GM12865 (cell line): Measurements from ENCODE around the gene DGKA.

Experiments
- DNase-seq: peaks from one replicate; pipeline ENCODE4 v3.0.0; 2010; ENCODE audit warnings: low read depth
- H3K4me3 ChIP-seq: 2 replicates; pipeline ENCODE4 v1.5.1; 2011; ENCODE audit warnings: mild to moderate bottlenecking, low read depth, low read length, control low read depth
- TF ChIP-seq, protein P1 (sequence below): IDR thresholded peaks from 2 replicates; pipeline ENCODE4 v1.5.1; 2011; ENCODE audit warnings: low read length, control low read depth, low read depth, inconsistent platforms; ENCODE audit not compliant: insufficient read depth; ENCODE audit errors: missing control alignments

The DGKA gene

DNA sequence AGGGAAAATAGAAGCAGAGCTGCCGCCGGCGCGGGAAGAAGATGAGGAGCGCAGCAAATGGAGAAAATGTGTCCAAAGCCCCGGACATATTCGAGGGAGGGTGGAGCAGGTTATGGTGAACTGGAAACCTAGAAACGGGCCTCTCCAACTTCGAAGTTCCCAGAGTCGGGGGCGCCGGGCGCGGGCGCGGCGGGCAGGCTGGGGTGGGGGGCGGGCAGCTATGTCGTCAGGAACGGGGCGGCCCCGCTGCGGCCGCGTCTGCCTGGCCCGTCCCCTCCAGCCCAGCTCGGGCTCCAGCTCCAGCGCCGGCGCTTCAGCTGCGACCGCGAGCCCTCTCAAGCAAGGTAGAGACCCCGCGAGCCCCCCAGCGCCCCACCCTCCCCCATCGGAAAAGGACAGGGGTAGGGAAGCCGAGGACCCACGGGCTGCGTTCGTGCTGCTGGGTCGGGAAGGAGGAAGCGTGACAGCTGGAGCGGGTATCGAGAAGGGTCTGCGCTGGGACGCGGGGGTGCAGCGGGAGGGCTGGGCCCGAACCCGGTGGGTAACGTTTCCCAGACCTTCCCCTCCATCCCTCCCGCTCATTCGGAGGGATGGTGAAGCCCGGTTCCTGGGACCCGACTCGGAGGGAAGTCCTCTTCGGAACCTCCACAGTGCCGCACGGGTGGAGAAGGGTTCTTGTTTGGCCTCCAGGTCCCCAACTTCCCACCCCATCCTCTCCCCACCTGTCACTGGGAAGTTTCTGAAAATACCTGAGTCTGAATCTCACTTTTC is 1.0 kb downstream of the DGKA start:
- H3K4me3 ChIP-seq, result peak overlapping the region; percentile 82
- peak; percentile 45 for DNase-seq
- TF ChIP-seq, protein P1, sequence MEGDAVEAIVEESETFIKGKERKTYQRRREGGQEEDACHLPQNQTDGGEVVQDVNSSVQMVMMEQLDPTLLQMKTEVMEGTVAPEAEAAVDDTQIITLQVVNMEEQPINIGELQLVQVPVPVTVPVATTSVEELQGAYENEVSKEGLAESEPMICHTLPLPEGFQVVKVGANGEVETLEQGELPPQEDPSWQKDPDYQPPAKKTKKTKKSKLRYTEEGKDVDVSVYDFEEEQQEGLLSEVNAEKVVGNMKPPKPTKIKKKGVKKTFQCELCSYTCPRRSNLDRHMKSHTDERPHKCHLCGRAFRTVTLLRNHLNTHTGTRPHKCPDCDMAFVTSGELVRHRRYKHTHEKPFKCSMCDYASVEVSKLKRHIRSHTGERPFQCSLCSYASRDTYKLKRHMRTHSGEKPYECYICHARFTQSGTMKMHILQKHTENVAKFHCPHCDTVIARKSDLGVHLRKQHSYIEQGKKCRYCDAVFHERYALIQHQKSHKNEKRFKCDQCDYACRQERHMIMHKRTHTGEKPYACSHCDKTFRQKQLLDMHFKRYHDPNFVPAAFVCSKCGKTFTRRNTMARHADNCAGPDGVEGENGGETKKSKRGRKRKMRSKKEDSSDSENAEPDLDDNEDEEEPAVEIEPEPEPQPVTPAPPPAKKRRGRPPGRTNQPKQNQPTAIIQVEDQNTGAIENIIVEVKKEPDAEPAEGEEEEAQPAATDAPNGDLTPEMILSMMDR, result no peak

DNA sequence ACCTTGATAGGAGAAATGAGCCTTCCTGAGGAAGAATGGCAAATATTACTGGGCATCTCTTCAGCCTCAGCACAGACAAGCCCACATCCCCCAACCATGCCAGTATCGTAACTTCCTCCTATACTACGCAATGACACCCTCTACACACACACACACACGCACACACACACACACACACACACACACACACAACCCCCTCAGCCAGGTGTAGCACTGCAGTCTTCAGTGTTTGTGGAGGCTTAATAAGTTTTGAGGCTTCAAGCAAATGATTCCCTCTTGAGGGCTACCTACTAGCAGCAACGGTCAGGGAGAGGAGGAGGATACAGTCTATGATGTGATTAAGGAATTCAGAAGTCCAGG is 1.6 kb downstream of the DGKA start:
- DNase-seq, result peak; percentile 36
- H3K4me3 ChIP-seq, result peak overlapping the region; percentile 82
- TF ChIP-seq, protein P1, result no peak

DNA sequence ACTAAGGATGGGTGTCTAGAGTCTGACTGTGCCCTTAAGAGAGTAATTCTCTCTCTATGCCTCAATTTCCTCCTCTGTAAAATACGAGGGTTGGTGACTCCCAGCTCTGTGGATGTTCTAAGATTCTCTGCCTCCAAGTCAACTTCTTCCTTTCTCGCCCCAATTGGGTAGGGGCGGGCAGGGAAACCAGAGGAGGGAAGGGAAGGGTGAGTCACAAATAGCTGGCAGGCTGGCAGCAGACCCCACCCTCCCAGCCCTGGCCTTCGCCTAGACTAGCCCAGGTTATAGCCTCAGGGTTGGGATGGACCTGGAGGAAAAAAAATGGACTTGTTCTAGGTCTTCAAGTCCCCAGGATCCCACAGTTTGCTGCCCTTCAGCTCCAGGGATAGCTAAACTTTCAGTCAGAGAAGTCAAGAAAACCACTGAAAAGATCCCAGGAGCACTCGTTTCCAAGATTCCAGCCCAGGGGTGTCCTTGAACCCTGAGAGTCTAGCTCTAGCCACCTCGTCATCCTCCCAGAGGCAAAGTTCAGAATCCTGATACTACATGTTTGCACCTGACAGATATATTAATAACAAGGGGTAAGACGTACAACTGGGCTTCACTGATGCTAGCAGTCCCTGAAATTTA is 2.3 kb downstream of the DGKA start:
- H3K4me3 ChIP-seq, result no peak overlapping the region
- no peak for DNase-seq
- TF ChIP-seq, protein P1, result no peak

DNA sequence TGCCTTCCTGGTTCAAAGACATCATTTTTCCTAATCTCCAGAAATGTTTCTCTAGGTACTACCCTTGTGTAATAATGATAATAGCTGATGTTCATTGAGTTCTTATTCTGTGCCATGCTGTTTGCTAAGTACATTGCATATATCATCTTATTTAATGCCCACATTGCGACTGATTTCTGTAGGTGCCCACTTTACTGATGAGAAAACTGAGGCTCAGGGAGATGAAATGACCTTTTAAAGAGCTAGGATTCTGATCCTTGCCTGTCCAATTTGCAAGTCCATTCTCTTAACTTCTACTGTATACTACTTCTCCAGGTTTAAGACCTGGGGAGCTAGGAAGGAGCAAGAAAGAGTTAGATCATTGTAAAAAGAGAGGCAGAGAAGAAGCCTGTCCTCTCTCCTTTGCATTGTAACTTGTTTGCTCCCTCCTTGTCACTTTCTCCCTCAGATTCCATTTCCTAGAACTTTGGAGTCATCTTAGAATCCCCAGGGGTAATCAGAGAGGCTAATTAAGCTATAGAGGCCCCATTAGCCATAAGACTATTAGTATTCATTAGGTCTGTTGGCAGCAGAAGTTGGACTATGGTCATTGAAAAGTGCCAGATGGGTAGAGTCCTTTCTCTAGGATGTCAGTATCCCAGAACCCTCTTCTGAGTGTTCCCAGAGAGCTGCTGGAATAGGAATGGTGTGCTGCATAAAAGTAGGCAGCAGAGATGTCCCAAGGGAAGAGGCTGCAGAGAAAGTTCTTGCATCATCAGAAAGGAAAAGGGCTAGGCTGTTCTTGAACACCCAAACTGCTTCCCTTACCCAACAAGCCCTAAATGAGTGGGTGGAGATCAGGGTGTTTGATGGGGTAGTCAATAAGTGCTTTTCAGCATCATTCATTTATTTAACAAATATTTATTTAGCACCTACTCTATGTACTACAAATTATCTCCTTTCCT is 3.1 kb downstream of the DGKA start:
- no peak overlapping the region for H3K4me3 ChIP-seq
- TF ChIP-seq, protein P1, result no peak
- DNase-seq, result no peak

DNA sequence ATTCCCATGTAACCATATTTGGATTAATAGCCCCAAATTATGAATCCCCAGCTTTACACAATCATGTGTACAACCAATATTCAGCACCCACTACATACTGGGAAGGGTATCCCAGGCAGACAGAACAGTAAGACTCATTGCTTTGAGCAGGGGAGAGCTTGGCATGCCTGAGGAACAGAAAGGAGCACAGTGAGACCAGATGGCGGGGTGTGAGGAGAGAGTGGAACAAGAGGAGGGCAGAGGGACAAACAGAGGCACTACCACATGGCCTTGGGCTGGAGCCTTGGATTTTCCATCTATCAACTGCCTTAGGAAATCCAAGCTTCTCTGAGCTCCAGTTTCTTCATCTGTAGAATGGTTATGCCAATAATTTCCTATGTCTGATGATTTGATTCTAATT is 3.8 kb downstream of the DGKA start:
- TF ChIP-seq, protein P1, result no peak
- H3K4me3 ChIP-seq, result no peak overlapping the region
- DNase-seq, result no peak

DNA sequence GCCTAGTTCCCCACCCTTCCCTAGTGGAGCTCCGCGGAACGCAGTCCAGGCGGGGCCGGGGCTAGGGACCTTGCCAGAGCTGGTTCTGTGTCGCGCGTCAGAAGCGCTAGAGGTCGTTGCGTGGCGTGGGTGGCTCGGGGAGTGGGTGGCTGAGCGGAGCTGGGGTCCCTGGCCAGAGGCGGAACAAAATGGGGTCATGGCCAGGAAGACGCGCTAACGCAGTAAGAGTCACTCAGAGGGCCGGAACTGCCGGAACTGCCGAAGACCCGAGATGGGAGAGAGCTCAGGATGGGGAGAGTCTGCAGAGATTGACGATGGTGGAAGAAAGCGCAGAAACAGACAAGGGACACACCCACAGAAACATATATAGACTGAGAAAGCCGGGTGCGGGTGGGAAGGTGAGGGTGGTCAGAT is 4.8 kb downstream of the DGKA start:
- TF ChIP-seq, protein P1, result no peak
- no peak overlapping the region for H3K4me3 ChIP-seq
- DNase-seq, result no peak
